Parathyroid adenoma (tissue), 2 donors: ENCODE measurements around the gene ELMO2.
A peak's percentile ranks its signal among the peaks of the same experiment; 100 is the strongest.

Experiments used
- H2AFZ ChIP-seq: fragments of 300-600 bp; sonication (generic); one replicate; pipeline ENCODE4 v1.7.0; 2017; ENCODE audit warnings: antibody characterized with exemption, mild to moderate bottlenecking
- H3K27ac ChIP-seq: fragments of 300-600 bp; sonication (generic); one replicate; pipeline ENCODE4 v1.7.0; 2017
- H3K27me3 ChIP-seq: fragments of 300-600 bp; sonication (generic); one replicate; pipeline ENCODE4 v1.7.0; 2017; ENCODE audit warnings: low read length; ENCODE audit not compliant: control insufficient read depth, insufficient read depth
- H3K36me3 ChIP-seq: fragments of 300-600 bp; sonication (generic); one replicate; pipeline ENCODE4 v1.7.0; 2017; ENCODE audit warnings: low read length; ENCODE audit not compliant: control insufficient read depth, insufficient read depth
- H3K4me1 ChIP-seq: fragments of 300-600 bp; sonication (generic); one replicate; pipeline ENCODE4 v1.7.0; 2017; ENCODE audit warnings: control low read depth
- H3K4me2 ChIP-seq: fragments of 300-600 bp; sonication (generic); one replicate; pipeline ENCODE4 v1.7.0; 2017; ENCODE audit warnings: low read length
- H3K4me3 ChIP-seq: fragments of 300-600 bp; sonication (generic); one replicate; pipeline ENCODE4 v1.7.0; 2017; ENCODE audit warnings: low read depth, low read length
- H3K79me2 ChIP-seq: fragments of 300-600 bp; sonication (generic); one replicate; pipeline ENCODE4 v1.7.0; 2017; ENCODE audit warnings: control low read depth
- H3K9ac ChIP-seq: fragments of 300-600 bp; sonication (generic); one replicate; pipeline ENCODE4 v1.7.0; 2017; ENCODE audit warnings: mild to moderate bottlenecking
- H3K9me3 ChIP-seq: fragments of 300-600 bp; sonication (generic); one replicate; pipeline ENCODE4 v1.7.0; 2017; ENCODE audit warnings: low read length; ENCODE audit not compliant: control insufficient read depth
- CTCF ChIP-seq: fragments of 300-600 bp; sonication (generic); IDR thresholded peaks from one replicate; pipeline ENCODE4 v1.7.0; 2017; ENCODE audit warnings: antibody characterized with exemption, mild to moderate bottlenecking
- donor health status: primary hyperparathyroidism.

ELMO2 gene

DNA sequence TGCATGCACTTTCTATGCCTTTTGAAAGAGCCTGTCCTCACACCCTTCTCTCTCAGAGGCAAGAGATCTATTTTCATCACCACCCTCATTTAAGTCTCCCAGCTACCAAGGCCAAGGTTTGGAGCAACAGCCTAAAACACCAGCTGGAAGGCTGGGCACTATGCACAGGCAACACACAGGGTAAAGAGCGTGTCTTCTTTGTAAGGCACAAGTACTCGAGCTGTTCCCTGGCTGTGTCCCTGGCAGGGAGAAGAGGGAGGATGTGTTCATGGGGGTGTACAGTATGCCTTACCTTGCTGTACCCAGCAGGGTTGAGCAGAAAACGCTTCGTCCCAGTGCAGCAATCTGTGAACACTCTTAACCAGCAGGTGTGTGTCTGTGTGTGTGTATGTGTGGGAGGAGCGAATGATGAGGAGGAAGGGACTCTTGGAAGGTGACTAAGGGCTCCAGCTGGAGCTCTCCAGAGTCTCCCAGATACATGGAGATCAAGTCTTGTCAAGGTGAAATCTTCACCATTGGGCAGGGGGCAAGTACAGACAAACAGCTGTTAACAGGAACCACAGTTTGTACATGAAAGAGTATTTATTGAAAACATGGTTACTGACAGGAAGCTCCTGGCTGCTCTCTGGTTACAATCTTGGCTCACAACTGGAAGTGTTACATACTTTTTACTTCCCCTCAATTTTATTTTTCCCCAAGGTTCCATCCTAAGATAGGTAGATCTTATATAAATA lies 40.8 kb downstream of the ELMO2 start:
- Histone ChIP-seq H3K36me3 (no peaks in the 10 kb centered on the region), H3K79me2 (peaks cover 2% of the 10 kb centered on the region), H3K4me1 (peaks cover 25% of the 10 kb centered on the region), H3K9me3 (no peaks in the 10 kb centered on the region), H3K27me3 (no peaks in the 10 kb centered on the region), H3K9ac (no peak overlapping the region), H3K4me2 (no peak overlapping the region), H3K27ac (no peak overlapping the region), H2AFZ (no peak overlapping the region), H3K4me3 (no peak overlapping the region)
- no peak for TF ChIP-seq CTCF

DNA sequence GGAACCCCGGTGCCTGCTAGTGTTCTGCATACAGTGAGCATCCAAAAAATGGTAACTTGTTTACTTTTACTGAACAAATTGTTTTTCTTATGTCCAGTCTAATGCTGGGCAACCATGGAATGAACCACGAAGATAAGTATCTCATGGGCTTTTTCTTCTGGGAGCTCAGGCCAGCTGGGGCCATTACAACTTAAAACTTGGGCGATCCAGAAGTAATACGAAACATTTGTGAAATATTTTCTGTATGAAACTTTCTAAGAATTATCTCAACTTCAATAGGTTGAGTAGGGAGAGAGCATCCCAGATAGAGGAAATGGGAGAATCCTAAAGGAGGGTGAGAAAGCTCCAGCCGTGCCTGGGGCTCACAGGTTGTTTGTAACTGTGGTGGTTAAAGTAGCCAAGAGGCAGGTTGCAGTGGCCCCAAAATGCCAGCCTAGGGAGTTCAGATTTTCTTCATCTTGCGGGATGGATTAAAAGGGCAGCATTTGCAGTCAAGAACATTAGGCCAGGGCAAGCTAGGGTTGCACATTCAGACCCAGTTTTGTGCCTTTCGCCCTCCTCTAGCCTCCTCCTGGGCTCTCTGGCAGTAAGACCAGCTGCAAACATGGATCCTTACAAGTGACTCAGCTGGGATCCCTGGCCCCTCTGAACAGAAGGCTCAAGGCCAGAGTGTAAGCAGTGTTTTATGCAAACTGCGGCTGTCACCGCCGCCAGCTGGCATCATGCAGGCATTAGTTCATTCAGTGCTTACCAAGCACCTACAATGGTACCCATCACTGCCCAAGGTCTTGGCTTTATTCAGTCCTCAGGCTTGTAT lies 41.5 kb downstream of the ELMO2 start:
- Histone ChIP-seq H3K9me3 (no peaks in the 10 kb centered on the region), H3K4me3 (peak overlapping the region; percentile 100), H3K4me2 (peak overlapping the region; percentile 87), H3K4me1 (peaks cover 25% of the 10 kb centered on the region), H2AFZ (peak overlapping the region; percentile 90), H3K79me2 (peaks cover 2% of the 10 kb centered on the region), H3K9ac (no peak overlapping the region), H3K27ac (peak overlapping the region; percentile 96), H3K27me3 (no peaks in the 10 kb centered on the region), H3K36me3 (no peaks in the 10 kb centered on the region)
- TF ChIP-seq CTCF, result no peak

- Histone ChIP-seq H3K27ac (peak overlapping the region; percentile 96), H3K27me3 (no peaks in the 10 kb centered on the region), H3K36me3 (no peaks in the 10 kb centered on the region), H3K9ac (peak overlapping the region; percentile 93), H2AFZ (peak overlapping the region; percentile 90), H3K4me3 (peak overlapping the region; percentile 100), H3K4me1 (peaks cover 24% of the 10 kb centered on the region), H3K4me2 (peak overlapping the region; percentile 87), H3K79me2 (peaks cover 2% of the 10 kb centered on the region), H3K9me3 (no peaks in the 10 kb centered on the region)
- no peak for TF ChIP-seq CTCF
These were observed 42.3 kb downstream of the ELMO2 start for GRCh38 chr20:46363874-46364669.

GRCh38 chr20:46362921-46363867 lies 43.2 kb downstream of the ELMO2 start:
- Histone ChIP-seq H3K9me3 (no peaks in the 10 kb centered on the region), H3K79me2 (peaks cover 2% of the 10 kb centered on the region), H3K27ac (peak overlapping the region; percentile 96), H3K4me2 (peak overlapping the region; percentile 87), H3K36me3 (no peaks in the 10 kb centered on the region), H2AFZ (peak overlapping the region; percentile 90), H3K27me3 (no peaks in the 10 kb centered on the region), H3K4me1 (peaks cover 16% of the 10 kb centered on the region), H3K4me3 (peak overlapping the region; percentile 100), H3K9ac (no peak overlapping the region)
- TF ChIP-seq CTCF, result no peak
